Esophagus muscularis mucosa (tissue), 3 donors: ENCODE measurements around the gene HDAC4.

Source experiments
- POLR2A ChIP-seq: fragments of 450-650 bp; IDR thresholded peaks from one replicate; pipeline ENCODE4 v1.6.1; 2017; ENCODE audit warnings: antibody characterized with exemption, moderate library complexity, mild to moderate bottlenecking, low read depth
- TF ChIP-seq, protein P1 (sequence below), 3 experiments: fragments of 200-600 bp in 2 of 3; fragments of 450-650 bp in 1 of 3; sonication (generic) in 2 of 3; IDR thresholded peaks; one replicate each; pipeline ENCODE4 v1.5.1; 2017 to 2019; ENCODE audit warnings: antibody characterized with exemption in 3 of 3, mild to moderate bottlenecking in 2 of 3, moderate library complexity in 1 of 3

DNA sequence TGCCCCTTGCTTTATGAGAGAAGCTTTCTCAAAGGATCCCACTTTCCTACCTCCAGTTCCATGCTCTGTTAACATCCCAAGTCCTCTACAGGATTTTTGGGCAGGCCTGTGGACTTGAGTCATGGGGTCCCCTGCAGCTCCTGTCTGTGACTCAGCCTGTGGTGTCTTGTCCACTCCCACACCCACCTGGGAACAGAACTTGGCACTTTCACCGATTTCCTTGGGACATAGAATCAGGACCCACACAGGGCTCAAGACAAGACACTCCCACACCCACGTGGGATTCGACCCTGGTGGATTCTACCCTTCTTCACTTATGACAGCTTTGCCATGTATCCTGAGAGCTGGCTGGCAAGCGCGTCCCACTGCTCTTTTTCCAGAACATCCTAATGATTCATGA, 30.7 kb upstream of the HDAC4 start:
- no peak for TF ChIP-seq POLR2A
- TF ChIP-seq, protein P1, sequence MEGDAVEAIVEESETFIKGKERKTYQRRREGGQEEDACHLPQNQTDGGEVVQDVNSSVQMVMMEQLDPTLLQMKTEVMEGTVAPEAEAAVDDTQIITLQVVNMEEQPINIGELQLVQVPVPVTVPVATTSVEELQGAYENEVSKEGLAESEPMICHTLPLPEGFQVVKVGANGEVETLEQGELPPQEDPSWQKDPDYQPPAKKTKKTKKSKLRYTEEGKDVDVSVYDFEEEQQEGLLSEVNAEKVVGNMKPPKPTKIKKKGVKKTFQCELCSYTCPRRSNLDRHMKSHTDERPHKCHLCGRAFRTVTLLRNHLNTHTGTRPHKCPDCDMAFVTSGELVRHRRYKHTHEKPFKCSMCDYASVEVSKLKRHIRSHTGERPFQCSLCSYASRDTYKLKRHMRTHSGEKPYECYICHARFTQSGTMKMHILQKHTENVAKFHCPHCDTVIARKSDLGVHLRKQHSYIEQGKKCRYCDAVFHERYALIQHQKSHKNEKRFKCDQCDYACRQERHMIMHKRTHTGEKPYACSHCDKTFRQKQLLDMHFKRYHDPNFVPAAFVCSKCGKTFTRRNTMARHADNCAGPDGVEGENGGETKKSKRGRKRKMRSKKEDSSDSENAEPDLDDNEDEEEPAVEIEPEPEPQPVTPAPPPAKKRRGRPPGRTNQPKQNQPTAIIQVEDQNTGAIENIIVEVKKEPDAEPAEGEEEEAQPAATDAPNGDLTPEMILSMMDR (IDR thresholded peaks at IDR 0.05) = no peak
